Activated CD4-positive, alpha-beta T cell treated with anti-CD3 and anti-CD28 coated beads, Interleukin-10, Interleukin-2, amounts not matched to agents 100 ng/mL and 50 ng/mL, durations not matched to agents 16 hours and 8 hours (primary cell): ENCODE results near the gene SEMA3A.
"Not testable (repeated sequence)": the region's sequence is repeated elsewhere in the genome, so short reads cannot be mapped to it uniquely, and the experiment has no call there.

Source experiments
- DNase-seq: peaks from one replicate; pipeline ENCODE4 v3.0.0-alpha.2; 2020

SEMA3A gene

DNA sequence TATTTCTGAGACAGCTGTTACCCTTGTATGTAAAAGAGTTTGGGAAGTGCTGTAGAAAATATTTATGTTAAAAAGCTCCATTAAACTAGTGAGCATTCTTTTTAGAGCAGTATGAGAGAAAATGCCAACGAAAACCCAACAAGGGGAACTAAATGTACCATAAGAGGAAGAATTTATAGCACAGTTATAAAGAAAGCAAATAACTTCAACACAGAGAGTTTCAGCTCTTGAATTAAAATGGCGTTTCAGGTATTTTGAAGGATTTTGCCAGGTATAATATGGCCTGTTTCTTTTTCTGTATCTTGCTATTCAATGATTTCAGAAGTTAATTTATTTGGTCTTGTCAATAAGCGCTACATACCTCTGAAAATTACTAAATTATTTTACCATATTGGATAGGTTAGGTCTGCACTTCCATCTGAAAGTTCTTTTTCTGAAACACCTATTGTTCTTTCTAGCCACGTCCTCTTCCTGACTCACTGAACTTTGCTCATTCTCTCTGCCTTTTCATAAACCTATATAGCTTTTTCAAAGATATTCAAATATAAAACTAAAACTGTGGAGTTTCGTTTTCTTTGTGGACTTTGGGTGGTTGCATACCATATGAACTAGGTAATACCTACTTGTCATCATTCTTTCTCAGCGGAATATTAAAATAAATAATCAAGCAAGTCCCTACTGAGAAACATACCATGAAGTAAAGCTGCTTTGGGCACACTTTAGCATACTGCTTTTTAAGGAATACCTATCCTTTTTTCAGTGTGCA is 136.1 kb downstream of the SEMA3A start:
- no peak for DNase-seq

GRCh38 chr7:84057576-84057975 is 137.0 kb downstream of the SEMA3A start:
- no peak for DNase-seq

GRCh38 chr7:84055904-84056605 is 138.5 kb downstream of the SEMA3A start:
- no peak for DNase-seq

GRCh38 chr7:84055199-84055598 is 139.4 kb downstream of the SEMA3A start:
- DNase-seq, result not testable (repeated sequence)

- no peak for DNase-seq
Measured at GRCh38 chr7:84049071-84049836, 145.3 kb downstream of the SEMA3A start.

- DNase-seq, result no peak
Measured at GRCh38 chr7:84047085-84047484, 147.5 kb downstream of the SEMA3A start.

GRCh38 chr7:84044834-84045233 is 149.8 kb downstream of the SEMA3A start:
- DNase-seq, result no peak

GRCh38 chr7:84043661-84044191 is 150.9 kb downstream of the SEMA3A start:
- no peak for DNase-seq

DNA sequence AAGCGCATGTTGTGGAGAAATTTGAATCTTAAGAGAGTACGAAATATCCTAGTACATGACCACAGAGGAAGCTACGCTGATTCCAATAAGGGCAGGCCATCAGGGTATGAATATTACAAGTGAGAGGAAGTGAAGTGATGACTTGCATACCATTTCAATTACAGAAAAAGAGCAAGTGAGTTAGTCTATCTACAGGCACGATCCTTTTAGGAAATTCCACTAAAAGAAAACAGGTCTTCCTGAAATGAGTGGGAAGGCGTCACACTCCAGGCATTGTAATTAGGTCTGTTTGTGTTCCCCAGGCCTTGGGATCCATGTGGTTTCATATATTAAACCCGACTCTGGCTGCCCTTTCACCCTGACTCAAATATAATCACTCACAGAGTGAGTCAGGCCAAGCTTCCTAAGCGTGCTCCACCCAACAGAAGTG is 152.5 kb downstream of the SEMA3A start:
- no peak for DNase-seq

- no peak for DNase-seq
Measured at GRCh38 chr7:84041649-84042048, 152.9 kb downstream of the SEMA3A start.

GRCh38 chr7:84040355-84040754 is 154.2 kb downstream of the SEMA3A start:
- DNase-seq, result no peak

DNA sequence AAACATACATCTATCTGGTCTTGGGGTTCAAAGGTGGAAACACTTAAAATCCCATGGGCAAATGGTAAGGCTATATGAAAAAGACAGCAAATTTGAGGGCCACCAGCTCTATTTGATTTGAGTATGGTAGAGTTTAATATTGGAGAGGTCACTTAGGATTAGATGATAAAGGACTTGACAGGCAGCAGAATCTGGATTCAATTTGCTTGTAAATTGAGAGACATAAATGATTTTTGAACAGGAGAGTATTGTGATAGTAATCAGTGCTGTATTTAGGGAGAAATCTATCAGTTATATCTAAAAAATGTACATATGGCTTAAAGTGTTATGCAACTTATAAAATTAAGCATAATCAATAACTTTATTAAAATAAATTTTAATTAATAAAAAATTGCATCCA is 155.2 kb downstream of the SEMA3A start:
- DNase-seq, result no peak

DNA sequence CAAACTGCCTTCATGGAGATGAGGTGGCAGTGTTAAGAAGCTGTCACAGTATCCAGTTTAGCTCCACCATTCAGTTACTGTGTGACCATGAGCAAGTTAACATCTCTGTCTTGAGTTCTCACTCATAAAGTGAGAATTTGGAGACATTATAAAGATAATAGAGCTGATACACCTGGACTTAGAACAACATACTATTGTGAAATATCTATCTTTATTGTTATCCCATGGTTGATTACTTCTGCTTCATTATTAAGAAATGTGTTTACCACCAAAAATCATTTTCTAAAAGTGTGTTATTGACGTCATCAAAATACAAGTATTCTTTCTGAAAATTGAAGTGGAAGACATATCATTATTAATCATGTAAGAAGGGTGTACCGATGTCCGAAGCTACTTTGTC is 166.9 kb downstream of the SEMA3A start:
- no peak for DNase-seq

DNA sequence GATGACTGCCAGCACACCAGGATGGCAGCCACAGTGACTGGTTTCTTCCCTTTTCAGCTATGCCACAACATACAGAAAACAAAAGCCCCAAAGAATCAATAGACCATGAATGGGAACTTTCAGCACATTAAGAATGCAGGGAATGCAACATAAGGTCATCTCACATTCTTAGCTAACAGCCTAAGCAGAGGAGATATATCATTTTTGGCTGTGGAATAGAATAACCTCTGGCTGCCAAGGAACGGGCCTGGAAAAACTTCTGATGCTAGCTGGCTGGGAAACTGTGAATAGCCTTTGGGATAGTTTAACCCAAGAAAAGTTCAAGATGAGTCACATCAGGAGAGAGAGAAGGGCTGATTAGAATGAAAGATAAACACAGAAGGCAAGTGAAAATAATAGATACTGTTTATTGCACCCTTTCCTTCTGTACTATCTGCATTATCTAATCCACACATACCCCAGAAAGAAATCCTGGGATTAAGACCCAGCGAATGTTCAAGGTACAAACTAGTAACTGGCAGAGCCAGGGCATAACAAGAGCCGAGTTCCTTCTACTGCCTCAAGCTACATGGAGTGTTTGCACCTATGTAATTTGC is 169.2 kb downstream of the SEMA3A start:
- no peak for DNase-seq

DNA sequence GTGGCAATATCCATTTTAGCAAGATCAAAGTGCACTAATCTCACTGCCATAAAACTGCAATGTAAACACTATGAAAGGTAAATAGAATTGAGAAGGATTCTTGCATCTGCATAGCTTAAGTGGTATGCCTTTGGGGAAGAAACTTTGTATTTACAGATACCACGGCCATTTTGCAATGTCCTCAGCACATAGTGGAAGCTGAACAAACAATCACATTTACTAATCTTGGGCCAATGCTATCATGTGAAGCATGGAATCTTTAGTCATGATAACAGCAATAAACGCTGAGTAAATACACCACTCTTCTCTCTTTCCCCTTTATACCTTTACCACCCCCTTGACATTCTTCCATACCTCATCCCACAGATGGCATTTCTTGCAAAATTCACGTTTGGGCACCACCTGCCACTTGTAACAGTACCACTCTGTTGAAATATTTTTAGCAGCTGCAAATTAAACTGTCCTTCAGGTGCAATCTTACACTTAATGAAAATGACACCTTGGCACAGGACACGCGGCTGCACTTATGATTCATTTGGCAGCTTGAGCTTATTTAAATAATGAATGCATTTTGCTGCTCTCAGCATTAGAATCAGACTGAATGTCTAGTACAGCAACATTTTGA is 171.8 kb downstream of the SEMA3A start:
- no peak for DNase-seq

DNA sequence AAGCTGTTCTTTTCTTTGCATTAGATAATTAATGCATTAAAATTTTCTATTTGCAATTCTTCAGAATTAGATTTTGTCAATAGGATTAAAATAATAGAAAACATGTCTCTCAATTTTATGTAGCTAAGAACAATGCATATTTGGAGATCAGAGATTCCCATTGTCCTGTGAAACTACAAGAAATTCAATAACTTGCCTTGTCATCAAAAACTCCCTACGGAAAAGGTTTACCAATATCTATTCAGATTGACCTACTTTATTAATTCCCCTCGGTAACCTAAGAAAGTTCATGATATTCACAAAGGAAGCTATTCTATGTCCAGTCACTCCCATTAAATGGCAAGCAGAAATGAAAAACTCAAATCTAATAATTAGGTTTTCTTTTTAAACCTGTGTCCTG is 172.6 kb downstream of the SEMA3A start:
- DNase-seq, result no peak

- no peak for DNase-seq
Measured at GRCh38 chr7:84021292-84021908, 173.2 kb downstream of the SEMA3A start.

DNA sequence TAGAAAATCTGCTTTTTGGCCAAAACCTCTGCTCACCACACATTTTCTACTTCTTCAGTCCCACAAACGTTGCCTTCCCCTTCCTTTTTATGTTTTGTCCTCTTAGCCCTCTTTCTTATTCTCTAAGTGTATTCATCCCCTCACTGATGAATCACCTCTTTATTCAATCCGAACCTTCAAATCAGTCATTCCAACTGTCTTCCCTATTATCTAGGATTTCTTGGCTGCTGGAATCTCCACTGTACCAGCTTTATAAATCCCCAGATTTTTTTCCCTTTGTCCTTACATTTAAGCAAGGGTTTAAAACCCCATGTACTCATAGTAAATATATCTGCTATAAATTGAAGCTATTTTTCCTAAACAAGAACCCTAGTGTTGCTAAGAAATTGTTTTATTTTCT is 176.9 kb downstream of the SEMA3A start:
- DNase-seq, result no peak

DNA sequence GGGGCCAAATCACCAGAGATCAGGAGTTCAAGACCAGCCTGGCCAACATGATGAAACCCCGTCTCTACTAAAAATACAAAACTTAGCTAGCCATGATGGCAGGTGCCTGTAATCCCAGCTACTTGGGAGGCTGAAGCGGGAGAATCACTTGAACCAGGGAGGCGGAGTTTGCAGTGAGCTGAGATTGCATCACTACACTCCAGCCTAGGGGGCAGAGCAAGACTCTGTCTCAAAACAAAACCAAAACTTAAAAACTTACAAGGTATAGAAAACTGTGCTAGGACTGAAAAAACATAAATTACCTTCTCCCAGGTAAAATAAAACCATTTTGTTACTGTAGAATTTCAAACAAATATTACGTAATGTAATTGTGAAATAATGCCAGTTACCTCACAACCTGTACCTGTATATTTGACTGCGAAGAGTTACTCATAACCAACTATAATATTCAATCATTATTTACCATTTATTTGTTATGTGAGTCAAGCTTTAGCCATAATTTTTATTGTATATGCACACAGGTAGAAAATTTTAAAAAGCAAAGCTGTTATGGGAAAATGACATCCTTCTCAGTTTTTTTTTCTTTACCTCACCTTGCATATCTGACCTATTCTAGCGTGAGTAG is 180.9 kb downstream of the SEMA3A start:
- DNase-seq, result peak; percentile 1

DNA sequence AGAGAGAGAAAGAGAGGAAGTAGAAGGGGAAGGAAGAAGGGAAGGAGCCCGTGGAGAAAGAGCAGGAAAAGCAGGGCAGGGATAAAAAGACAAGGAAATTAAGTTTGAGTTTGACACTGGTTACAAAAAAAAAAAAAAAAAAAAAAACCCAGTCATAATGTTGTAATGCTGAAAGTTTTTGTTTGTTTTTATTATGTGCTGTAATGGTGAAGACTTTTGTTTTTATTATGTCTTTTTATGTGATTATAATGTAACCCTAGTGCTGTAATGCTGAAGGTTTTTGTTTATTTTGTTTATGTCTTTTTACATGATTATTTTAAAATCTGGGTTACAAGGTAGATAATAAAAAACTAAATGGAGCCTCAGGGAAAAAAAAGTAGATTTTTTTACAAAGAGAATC is 184.8 kb downstream of the SEMA3A start:
- DNase-seq, result no peak

- DNase-seq, result no peak
Measured at GRCh38 chr7:84009051-84009450, 185.5 kb downstream of the SEMA3A start.

- DNase-seq, result no peak
Measured at GRCh38 chr7:84003191-84003590, 191.4 kb downstream of the SEMA3A start.
